Measurements from ENCODE around the gene XIAP. TPM values are rescaled to one million over a fixed set of nuclear protein-coding genes. Genes with fewer than 3 reads are reported as not detected.

Gene XIAP
- total RNA-seq, 1 experiment from 2014 or later = 29.2 TPM

DNA sequence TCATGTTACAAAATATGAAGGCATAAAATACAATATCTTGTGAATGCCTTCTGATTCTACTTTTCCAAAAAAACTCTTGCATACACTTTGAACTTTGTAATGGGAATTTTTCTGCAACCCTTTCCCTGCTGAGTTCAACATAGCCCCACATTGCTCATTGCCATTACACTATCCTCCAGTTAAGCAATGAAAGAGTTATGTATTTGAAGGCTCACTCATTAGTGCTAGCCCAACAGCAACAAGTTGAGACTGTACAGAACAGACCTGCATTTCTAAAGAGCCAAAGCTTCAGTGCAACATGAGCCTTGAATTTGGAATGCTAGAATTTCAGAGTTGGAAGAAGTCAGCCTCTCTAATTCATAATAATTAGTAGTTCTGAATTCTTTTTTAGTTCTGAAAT lies 57.2 kb downstream of the XIAP start:
- ChIA-PET POLR2A (ENCODE audit: unreplicated experiment) (no interaction called here), CTCF (no interaction called here)
- Histone ChIP-seq H2AFZ (ENCODE audit: low read length) (no peak overlapping the region), H3K79me2 (ENCODE audit: low read length) (no peaks in the 10 kb centered on the region), H3K4me2 (ENCODE audit: low read length) (no peak overlapping the region), H3K9me2 (replicated peaks; ENCODE audit: low read length) (no peaks in the 10 kb centered on the region), H3K9me3 (ENCODE audit: low read length) (no peaks in the 10 kb centered on the region), H3K27me3 (ENCODE audit: low read length) (no peaks in the 10 kb centered on the region), H3K36me3 (ENCODE audit: low read depth, low read length) (no peaks in the 10 kb centered on the region), H3K9ac (ENCODE audit: low read length) (no peak overlapping the region), H3K4me3 (ENCODE audit: low read length) (no peak overlapping the region), H3F3A (ENCODE audit: low read length, unreplicated experiment) (no peaks in the 10 kb centered on the region), H4K20me1 (ENCODE audit: low read length) (no peaks in the 10 kb centered on the region), H3K27ac (ENCODE audit: low read length) (no peak overlapping the region), H3K4me1 (ENCODE audit: insufficient read depth, low read length) (peaks cover 27% of the 10 kb centered on the region)
- ATAC-seq (no peak), DNase-seq (no peak)
- no TSS peak for BruUV-seq (replicated peaks)
- TF ChIP-seq EZH2 (IDR thresholded peaks at IDR 0.05; ENCODE audit: low read length, unreplicated experiment) (no peak), CTCF (conservative IDR thresholded peaks at IDR 0.05; ENCODE audit: low read depth, low read length) (no peak), EZH2phosphoT487 (IDR thresholded peaks at IDR 0.05; ENCODE audit: borderline replicate concordance, low read length) (no peak)
- intact Hi-C loops (cut with micrococcal nuclease) = no loop called here

DNA sequence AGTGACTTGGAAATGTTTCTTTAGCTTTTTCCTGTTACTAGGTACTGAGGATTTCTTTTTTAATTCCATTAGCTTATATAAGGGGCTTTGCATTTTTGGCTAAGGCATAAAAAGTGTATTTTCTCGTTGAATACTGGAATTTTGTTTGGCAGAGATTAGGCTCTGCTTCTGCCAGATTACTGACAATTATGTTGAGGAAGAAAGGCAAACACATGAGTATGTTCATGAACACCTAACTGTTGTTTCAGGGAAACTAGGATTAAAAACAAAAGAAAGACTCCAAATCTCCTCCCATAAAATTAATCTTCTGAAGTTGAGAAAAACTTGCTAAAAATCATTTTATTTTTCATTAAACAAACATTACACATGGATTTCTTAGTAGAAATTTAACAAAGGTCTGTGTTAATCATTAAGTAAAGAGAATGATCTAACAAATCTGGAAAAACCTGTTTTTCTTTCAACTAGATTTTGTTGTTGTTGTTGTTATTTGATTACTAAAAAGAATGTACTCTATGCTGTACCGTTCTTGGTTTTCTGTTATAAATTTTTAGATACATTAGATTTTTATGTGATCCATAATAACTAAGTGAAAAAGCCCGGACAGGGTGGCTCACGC lies 58.4 kb downstream of the XIAP start:
- TF ChIP-seq CTCF (conservative IDR thresholded peaks at IDR 0.05; ENCODE audit: low read depth, low read length) (no peak), EZH2phosphoT487 (IDR thresholded peaks at IDR 0.05; ENCODE audit: borderline replicate concordance, low read length) (no peak), EZH2 (IDR thresholded peaks at IDR 0.05; ENCODE audit: low read length, unreplicated experiment) (no peak)
- Histone ChIP-seq H4K20me1 (ENCODE audit: low read length) (no peaks in the 10 kb centered on the region), H3K27ac (ENCODE audit: low read length) (peak overlapping the region; percentile 70), H3K9me3 (ENCODE audit: low read length) (no peaks in the 10 kb centered on the region), H3F3A (ENCODE audit: low read length, unreplicated experiment) (no peaks in the 10 kb centered on the region), H3K27me3 (ENCODE audit: low read length) (no peaks in the 10 kb centered on the region), H3K4me2 (ENCODE audit: low read length) (peak overlapping the region; percentile 78), H3K9me2 (replicated peaks; ENCODE audit: low read length) (no peaks in the 10 kb centered on the region), H3K9ac (ENCODE audit: low read length) (peak overlapping the region; percentile 36), H3K4me3 (ENCODE audit: low read length) (peak overlapping the region; percentile 42; the same call in 1 of the 2 replicates), H3K79me2 (ENCODE audit: low read length) (no peaks in the 10 kb centered on the region), H2AFZ (ENCODE audit: low read length) (no peak overlapping the region), H3K36me3 (ENCODE audit: low read depth, low read length) (no peaks in the 10 kb centered on the region), H3K4me1 (ENCODE audit: insufficient read depth, low read length) (peaks cover 27% of the 10 kb centered on the region)
- DNase-seq (peak; percentile 52), ATAC-seq (no peak)
- ChIA-PET POLR2A (ENCODE audit: unreplicated experiment) (no interaction called here), CTCF (no interaction called here)
- intact Hi-C loops (cut with micrococcal nuclease) = no loop called here
- no TSS peak for BruUV-seq (replicated peaks)

DNA sequence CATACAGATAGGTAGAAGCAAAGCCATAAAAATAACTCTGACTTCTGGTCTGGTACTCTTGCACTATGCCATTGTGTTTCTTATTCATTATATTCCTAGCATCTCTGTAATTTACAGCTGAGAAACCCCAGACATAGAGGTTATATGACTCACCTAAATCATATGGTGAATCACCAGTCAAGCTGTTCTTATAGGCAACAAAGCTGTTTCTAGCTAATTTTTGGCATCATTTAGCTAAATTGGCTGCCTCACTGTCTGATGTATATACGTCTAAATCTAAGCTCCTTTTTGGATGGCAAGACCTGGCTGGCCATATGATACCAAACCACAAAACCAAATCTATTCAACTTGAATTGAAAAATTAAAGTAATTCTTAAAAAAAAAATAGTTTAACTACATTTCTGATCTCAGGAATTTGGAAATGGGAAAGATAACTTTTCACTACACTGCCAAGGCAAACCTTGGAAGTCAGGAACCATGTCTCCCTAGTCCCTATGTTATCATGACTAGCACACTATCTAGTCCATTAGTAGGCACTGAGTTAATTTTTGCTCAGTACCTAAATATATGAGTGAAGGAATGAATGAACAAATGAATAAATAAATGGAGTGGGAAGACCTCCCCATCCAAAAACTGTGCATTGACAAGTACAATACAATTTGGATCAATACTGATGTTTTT lies 60.4 kb downstream of the XIAP start:
- POLR2A ChIA-PET (ENCODE audit: unreplicated experiment) = no interaction called here
- no peaks in the 10 kb centered on the region for H3K9me2 ChIP-seq (replicated peaks; ENCODE audit: low read length)
- peaks cover 27% of the 10 kb centered on the region for H3K4me1 ChIP-seq (ENCODE audit: insufficient read depth, low read length)
- H2AFZ ChIP-seq (ENCODE audit: low read length) = no peak overlapping the region
- H3K79me2 ChIP-seq (ENCODE audit: low read length) = no peaks in the 10 kb centered on the region
- CTCF ChIA-PET = interaction anchor here (0.5 kb wide), 2 partner anchors 59 to 61 kb away, joined by 3 to 6 read pairs; no protein-coding TSS in a partner anchor
- no peak overlapping the region for H3K4me2 ChIP-seq (ENCODE audit: low read length)
- H3K27ac ChIP-seq (ENCODE audit: low read length) = no peak overlapping the region
- no peaks in the 10 kb centered on the region for H3K36me3 ChIP-seq (ENCODE audit: low read depth, low read length)
- H3K9ac ChIP-seq (ENCODE audit: low read length) = no peak overlapping the region
- no peak for TF ChIP-seq CTCF (conservative IDR thresholded peaks at IDR 0.05; ENCODE audit: low read depth, low read length)
- H3K9me3 ChIP-seq (ENCODE audit: low read length) = no peaks in the 10 kb centered on the region
- H3F3A ChIP-seq (ENCODE audit: low read length, unreplicated experiment) = no peaks in the 10 kb centered on the region
- ATAC-seq (peak; percentile 90), DNase-seq (peak; percentile 75)
- no peak overlapping the region for H3K4me3 ChIP-seq (ENCODE audit: low read length)
- intact Hi-C loops (cut with micrococcal nuclease) = loop anchor here (5.0 kb wide), 1 partner anchor 37 kb away; no protein-coding TSS in a partner anchor
- H4K20me1 ChIP-seq (ENCODE audit: low read length) = no peaks in the 10 kb centered on the region
- no peaks in the 10 kb centered on the region for H3K27me3 ChIP-seq (ENCODE audit: low read length)
- BruUV-seq (replicated peaks) = no TSS peak

Measured in PC-3 (cell line).